GM21515 (cell line): ENCODE results near the gene WNT6.

Experiments
- ATAC-seq: cut with Tn5 transposase; IDR thresholded peaks from one replicate; pipeline ENCODE4 v1.9.1; 2021; ENCODE audit not compliant: unreplicated experiment

WNT6 gene

DNA sequence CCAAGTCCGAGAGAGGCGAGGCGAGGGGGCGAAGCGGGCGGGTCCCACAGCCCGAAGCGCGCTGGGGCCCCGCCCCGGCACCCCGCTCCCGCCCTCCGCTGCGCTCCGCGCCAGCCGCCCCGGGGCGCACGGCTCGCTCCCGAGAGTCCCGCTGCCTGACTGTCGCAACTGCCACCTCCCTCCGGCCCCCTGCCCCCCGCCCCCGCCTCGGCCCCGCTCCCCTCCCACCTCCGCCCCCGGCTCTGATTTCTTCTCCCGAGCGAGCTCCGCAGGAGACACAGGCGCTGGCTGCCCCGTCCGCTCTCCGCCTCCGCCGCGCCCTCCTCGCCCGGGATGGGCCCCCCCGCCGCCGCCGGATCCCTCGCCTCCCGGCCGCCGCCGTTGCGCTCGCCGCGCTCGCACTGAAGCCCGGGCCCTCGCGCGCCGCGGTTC is at the start of gene WNT6:
WNT6 (plus strand) TSS at position 250 of the 432 bp plus-strand sequence. CDS start 233 bp downstream, outside the sequence.
- no peak for ATAC-seq

DNA sequence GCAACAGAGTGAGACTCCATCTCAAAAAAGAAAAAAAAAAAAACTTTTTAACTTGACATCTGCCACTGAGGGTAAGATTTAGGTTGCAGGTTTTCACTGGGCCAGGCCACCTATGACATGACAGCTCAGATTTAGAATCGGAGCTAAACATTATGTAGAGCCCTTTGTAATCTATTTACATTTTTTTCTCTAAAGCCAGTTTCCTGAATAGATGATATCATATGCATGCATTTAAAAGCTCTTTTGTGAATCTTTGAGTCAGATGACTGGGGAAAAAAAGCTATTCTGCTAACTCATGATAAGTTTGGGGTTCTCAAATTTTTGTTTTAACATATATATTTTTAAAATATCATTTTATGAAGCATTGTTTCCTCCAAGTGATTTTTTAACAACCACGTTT is 49.3 kb upstream of the WNT6 start:
- no peak for ATAC-seq

DNA sequence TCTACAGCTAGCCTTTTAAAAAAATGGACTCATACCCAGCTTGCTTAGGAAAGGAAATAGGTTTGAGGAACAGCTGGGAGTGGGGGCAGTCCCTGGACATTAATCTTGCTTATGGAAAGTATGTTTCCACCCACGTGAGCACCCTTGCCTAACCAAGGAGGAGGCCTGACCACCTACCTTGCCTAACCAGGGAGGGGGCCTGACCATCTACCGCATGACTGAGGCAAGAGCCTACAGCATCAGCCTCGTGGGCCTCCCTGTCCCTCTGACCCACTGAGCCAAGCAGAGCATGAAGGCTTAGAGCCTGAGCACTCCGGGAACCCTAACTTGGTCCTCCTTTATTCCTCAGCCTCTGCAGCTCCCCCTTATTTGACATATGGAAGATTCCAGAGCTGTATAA is 48.2 kb upstream of the WNT6 start:
- ATAC-seq: no peak

DNA sequence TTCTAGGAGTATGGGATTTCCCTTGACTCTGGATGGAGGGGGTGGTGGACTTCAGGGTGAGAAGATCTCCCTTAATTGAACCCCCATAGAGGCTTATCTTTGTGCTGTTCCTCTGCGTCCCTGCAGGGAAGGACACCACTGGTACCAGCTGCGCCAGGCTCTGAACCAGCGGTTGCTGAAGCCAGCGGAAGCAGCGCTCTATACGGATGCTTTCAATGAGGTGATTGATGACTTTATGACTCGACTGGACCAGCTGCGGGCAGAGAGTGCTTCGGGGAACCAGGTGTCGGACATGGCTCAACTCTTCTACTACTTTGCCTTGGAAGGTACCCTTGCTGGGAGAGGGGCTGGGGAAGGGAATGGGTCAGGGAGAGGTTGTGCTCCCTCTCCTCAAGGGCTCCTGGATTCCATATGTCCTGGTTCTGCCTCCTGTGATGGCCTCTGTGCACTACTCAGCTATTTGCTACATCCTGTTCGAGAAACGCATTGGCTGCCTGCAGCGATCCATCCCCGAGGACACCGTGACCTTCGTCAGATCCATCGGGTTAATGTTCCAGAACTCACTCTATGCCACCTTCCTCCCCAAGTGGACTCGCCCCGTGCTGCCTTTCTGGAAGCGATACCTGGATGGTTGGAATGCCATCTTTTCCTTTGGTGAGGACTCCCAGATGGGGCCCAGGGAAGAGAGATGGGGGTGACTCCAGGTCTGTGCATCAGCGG is 47.3 kb upstream of the WNT6 start:
- ATAC-seq: no peak

DNA sequence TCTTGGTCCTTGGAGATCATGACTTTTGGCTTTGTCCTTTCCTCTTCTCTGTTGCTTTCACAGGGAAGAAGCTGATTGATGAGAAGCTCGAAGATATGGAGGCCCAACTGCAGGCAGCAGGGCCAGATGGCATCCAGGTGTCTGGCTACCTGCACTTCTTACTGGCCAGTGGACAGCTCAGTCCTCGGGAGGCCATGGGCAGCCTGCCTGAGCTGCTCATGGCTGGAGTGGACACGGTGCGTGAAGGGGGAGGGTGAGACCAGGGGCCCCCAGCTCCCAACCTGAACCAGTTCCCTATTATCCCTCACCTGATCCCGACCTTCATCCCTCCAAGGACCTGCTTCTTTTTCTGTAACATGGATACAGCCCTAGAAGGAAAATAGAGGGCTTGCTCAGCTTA is 46.7 kb upstream of the WNT6 start:
- no peak for ATAC-seq

DNA sequence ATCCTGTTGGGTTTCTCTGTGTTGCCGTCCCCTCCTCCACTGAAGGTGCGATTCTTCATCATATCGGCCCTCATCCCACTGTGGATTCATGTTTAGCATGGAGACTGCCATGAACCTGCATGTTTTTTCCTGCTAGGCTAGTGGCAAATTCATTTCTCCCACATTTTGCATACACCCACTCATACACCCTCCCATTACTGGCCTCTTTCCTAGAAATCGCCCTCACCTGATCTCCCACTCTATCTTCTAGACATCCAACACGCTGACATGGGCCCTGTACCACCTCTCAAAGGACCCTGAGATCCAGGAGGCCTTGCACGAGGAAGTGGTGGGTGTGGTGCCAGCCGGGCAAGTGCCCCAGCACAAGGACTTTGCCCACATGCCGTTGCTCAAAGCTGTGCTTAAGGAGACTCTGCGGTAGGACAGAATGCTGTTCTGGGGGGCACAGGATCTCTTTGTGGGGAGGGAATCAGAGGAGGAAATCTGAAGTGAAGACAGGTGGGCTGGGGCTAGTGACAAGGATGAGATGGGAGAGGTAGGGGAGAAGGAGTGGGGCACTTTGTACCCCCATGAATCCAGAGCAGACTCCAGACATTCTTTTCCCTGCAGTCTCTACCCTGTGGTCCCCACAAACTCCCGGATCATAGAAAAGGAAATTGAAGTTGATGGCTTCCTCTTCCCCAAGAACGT is 45.7 kb upstream of the WNT6 start:
- ATAC-seq: no peak

DNA sequence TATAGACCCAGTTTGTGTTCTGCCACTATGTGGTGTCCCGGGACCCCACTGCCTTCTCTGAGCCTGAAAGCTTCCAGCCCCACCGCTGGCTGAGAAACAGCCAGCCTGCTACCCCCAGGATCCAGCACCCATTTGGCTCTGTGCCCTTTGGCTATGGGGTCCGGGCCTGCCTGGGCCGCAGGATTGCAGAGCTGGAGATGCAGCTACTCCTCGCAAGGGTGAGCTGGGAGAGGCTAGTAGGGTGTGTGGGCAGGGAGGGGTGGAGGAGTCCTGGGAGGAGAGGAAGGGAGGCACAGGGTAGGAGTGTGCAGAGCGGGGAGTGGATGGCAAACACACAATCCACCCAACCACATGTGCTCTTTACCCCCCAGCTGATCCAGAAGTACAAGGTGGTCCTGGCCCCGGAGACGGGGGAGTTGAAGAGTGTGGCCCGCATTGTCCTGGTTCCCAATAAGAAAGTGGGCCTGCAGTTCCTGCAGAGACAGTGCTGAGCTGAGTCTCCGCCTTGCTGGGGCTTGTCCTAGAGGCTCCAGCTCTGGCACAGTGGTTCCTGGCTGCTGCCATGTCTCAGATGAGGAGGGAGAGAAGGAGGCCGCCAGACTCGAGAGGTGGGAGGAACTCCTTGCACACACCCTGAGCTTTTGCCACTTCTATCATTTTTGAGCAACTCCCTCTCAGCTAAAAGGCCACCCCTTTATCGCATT is 44.9 kb upstream of the WNT6 start:
- ATAC-seq: no peak

DNA sequence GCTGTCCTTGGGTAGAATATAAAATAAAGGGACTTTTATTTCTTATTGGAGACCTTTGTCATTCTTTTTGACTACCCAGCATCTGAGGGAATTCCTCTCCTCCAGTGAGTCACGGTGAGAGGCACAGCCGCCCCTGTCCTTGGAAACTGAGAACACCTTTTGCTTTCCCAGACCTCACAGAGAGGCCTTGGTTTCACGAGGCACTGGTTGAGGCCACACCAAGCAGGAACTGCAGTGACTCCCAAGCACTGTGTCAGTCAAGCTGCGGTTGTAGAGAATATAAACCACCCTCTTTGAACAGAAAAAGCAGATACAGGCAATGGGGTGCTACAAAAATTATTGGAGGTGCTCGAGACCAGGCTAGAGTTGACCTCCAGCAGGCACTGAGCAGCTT is 44.4 kb upstream of the WNT6 start:
- ATAC-seq: no peak

DNA sequence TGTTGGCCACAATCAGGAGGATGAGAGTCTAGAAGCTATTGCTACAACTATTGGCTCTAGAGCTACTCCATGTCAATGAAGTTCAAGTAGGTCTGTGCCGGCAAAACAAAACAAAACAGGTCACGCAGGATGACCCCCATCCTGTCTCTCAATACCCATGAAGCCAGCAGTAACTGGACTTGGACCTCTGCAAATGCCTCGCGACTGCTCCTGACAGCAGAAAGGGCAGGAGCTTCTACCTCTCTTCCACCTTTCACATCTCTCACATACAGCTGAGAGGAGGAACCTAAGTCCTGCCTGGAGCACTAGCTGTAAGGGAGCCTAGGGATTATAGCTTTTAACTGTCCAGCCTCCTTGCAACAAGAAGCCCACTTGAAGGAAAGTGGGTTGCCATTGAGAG is 44.0 kb upstream of the WNT6 start:
- ATAC-seq: no peak

DNA sequence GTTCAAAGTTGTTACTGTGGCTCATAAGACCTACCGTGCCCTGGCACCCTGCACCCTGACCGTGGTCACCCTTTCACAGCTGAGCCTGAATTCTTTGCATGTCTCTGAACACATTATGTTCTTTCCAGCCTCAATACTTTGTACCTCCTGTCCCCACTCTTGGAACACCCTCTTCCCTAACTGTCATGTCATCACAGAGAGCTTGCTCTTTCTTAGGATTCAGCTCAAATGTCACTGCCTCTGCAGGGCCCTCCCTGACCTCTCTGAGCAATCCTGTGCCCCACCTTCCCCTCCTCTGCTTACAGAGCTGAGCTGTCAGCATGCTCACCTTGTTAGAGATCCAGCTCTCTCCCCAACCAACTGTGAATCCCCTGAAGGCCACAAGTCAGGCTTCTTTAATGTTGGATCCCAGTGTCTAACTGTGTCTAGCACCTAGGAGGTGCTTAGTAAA is 43.0 kb upstream of the WNT6 start:
- no peak for ATAC-seq

DNA sequence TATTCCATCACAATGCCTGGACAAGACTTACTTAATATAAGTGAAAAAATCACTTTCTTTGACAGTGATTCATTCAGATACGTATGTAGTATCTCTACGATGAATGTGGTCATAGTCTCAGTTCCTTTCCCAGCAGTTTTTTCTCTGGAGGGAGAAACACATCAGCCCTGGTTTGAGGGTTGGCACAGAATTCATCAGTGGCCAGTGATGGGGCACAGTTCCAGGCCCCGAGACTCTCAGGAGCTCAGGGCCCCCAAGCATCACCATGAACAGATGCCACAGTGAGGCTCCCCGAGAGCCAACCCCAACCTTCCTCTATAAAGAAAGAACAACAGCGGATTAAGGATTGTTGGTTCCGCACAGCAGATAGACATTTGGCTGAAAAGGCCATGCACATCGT is 40.5 kb upstream of the WNT6 start:
- ATAC-seq: no peak

DNA sequence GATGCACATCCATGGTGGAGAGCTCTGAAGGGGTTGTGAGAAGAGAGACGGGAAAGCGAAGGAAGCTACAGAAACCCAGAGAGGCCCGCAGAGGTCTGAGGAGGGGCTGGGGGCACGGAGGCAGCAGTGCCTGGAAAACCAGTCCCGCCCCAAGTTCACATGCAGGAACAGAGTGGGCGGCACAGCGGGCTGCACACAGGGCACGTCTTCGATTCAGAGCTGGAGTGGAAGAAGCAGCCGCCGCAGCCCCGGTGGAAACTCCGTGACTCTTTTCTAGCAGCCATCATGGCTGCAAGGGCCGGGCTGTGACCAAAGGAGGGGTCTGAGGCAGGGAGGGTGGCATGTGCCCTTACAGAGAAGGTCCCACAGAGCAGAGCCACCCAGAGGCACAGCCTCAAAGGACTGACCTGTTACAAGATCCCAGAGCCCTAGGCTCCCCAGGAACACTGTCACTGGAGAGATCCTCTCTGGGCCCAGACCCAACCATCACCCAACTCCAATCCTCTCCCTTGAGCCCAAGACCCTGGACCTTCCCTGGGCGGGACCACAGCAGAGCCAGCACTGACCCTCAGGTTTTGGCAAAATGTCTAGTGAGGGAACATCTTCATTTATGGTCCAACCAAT is 38.7 kb upstream of the WNT6 start:
- ATAC-seq: no peak

DNA sequence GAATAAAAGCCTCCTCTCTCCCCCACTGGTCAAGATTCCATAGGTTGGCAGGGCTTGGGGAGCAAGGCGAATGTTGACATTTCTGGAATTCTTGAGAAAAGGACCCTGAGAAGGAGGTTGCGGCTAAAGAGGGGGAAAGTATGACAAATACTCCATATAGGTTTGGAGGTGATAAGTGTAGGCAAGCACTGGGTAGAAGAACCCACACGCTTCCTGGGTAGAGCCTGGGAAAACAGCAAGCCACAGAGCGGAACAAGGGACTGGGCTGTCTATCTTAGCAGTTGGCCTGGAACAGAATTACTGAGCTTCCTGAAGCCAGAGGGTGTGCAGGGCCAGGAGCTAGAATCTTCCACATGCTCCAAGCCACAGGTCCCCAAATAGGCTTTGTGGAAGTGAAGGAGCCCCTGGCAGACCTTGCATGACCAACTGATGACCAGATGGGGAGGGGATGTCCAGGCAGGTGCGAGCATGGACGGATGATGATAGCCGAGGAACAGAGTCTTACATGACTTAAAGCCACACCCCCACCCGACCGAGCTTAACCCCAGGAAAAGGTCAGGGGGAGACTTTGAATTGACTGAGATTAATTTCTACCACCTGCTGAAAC is 37.9 kb upstream of the WNT6 start:
- ATAC-seq: no peak

DNA sequence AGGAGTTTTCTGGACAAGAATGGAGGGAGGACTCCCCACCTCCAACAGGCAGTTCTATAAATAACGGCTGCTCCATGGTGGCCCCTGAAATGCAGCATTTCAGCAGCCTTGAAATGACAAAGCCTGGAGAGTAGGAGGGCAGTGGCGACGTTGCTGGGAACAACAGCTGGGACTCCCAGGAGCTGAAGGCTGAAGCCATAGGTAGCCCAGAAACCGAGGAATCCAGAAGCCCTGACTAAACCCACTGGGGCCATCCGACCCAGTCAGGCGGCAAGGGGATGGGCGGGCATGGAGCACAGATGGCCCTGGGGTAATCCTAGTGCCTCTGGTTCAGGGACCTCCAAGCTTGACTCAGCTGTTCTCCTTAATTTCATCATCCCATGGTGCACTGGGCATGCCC is 37.0 kb upstream of the WNT6 start:
- ATAC-seq: no peak

DNA sequence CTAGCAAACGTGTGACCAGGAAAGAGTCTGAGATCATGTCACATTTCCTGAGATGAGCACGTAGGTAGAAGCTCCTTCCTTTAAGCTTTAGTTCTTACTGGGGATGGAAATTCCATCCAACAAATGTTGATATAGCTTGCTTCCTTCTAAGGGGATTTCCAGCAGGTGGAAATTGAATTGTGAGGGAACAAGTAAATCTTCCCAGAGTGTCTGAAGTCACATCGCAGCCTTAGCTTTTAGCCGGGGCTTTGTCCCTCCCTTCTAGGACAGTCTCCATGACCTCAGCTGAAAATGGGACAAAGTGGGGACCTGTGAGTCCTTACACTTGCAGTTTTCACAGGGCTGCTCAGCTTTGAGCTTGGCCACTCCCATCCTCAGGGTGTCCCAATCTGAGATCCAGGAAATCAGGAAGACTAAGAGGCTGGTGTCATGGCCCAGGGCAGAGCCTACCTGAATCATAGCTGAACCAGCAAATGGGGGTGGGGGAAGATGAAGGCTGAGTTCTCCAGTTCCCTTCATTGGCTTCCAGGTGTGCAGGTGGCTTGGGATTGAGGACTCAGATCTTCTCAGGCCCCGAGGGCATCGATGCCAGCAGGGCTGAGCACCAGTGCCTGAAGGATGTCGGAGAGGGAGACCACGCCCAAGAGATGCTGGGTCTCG is 36.3 kb upstream of the WNT6 start:
- no peak for ATAC-seq

DNA sequence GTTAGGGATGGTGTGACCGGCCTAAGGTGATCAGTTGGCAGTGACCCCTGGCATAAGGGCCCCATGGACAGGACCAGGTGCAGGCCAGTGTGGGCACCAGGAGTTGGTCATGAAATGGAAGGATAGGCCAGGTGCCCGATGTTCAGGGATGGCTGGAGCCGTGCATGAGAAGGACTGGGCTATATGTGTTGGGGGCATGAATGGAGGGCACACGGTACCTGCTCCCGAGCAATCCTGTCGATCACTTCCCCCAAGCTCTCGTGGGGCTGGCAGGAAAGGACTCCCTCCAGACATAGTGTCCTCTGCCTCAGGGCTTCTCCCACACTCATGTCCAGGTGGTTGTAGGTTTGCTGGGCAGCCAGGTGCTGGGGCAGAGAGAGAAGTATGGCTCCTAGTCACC is 35.6 kb upstream of the WNT6 start:
- no peak for ATAC-seq

DNA sequence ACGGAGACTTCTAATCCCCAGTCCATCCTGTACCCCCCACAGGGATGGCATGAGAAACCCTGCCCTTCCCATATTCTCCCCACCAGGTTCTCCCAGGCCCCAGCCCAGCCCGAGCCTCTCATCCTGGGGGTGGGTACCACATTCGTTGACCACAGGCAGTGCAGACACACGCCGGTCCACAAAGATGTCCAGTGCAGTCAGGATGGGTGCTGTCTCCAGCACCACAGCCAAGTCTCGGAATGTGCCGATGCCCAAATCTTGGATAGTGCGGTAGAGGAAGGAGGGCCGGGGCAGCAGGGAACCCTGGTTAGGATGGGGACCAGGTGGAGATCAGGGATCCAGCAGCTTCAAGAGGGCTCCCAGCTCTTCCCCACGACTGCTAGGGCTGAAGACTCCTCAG is 32.8 kb upstream of the WNT6 start:
- no peak for ATAC-seq

DNA sequence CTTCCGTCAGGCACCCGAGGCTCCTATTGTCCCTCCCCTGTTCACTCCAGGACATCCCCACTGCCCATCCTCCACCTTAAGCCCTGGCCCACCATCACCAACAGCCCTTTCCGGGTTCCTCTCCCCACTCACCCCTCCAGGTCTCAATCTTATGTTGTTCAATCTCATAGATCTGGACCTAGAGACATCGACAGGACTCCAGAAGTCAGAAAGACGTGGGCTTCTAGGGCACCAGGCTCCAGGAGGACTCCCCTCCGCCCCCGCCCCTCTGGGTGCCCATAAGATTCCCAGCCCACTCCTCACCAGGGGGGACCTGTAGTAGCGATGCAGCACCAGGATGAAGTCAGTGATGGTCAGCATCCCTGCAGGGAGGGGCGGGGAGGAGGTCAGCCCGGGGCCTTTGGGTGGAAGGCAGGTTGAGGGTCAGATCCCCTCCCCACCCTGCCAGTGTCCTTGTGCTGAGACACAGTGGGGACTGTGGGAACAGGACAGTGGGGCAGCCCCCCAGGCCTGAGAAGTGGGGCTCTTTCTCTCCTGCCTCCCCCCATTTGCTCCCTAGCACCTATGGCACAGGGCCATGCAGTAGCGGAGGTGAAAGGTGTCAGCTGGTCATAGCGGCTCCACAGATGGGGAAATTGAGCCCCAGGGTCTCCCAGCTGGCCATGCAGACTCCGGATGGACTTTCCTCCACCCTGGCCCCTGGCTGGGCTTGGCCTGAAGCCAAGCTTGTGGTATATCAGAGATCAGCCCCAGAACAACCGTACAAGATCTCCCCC is 31.7 kb upstream of the WNT6 start:
- no peak for ATAC-seq

DNA sequence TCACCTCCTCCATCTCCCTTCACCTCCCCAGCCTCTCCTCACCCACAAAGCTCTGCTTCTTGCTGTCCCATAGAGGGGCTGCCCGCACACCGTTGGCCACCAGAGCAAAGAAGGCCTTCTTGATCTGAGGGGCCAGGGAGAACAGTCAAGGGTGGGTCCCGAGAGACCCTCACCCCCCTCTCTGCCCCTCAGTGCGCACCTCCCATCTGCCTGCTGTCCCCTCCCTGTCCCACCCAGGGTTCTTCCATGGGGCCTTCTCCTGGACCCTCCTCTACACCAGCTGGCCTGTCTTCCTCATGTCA is 31.2 kb upstream of the WNT6 start:
- ATAC-seq: no peak

DNA sequence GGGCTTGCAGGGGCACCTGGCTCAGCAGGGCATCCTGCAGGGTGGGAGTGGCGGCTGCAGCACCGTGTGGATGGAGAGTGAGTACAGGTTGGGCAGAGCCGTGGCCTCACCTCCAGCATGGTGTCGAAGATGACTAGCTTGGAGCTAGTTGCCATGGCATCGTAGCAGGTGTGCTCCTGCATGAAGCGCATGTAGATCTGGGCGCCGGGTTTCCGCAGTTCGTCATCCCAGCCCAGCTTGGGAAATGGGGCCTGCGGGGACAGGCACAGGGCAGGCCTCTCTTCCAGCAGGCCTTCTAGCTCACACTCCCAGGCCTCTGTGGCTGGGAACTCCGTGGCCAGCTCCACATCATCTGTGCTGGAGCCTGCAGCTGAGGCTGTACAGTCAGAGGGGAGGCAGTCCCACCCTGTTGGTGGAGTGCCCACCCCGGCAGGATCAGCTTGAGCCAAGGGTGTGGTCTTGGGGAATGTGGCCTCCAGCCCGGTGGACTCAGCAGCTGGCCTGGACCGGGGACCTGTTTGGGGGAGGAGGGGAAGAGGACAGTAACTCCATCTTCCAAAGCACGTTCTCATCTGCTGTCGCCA is 29.6 kb upstream of the WNT6 start:
- no peak for ATAC-seq
